ENCODE measurements around the gene MPV17L2. TPM values are rescaled to one million over a fixed set of nuclear protein-coding genes. Genes with fewer than 3 reads are reported as not detected.

MPV17L2 gene
- total RNA-seq, 1 experiment from 2014 or later: 13.3 TPM

DNA sequence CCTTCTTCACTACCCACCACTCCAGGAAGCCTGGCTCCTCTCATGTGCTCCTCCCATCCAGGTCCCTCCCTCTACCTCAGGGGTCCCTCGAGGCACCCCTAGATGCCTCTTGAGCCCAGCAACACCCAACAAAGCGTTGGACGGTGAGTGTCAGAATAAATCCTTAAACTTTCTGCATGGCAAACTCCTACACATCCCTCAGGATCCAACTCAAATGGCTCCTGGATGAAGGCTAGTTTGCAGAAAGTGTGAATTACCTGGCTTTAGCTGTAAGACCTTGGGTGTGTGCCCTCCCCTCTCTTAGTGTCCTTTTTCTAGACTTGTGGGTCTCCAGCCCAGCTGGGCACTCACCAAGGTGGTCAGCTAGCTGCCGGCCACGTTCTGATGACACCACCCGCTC is 5.4 kb downstream of the MPV17L2 start:
- no peaks in the 10 kb centered on the region for H3K27me3 ChIP-seq (ENCODE audit: control insufficient read depth, insufficient read depth, low read length)
- in situ Hi-C loops (cut with HindIII; ENCODE audit: low pct_unique_long_range_greater_than_20kb, low sequenced_read_pairs) (no loop called here), intact Hi-C loops (cut with micrococcal nuclease; ENCODE audit: unreplicated experiment) (no loop called here)
- ATAC-seq (no peak), DNase-seq (ENCODE audit: low read depth, low spot score) (no peak)
- CTCF ChIA-PET: no interaction called here
- POLR2A ChIA-PET: no interaction called here
- no peaks in the 10 kb centered on the region for H3K9me3 ChIP-seq (ENCODE audit: control insufficient read depth, insufficient read depth, low read depth, low read length)
- TF ChIP-seq POLR2AphosphoS5 (IDR thresholded peaks at IDR 0.05; ENCODE audit: low read depth, low read length) (no peak), REST (IDR thresholded peaks at IDR 0.05; ENCODE audit: insufficient read depth in 1 of 2, low read depth in 2 of 2, low read length in 1 of 2) (no peak), SIN3A (IDR thresholded peaks at IDR 0.05; ENCODE audit: borderline replicate concordance, insufficient read depth, low read depth, low read length) (no peak), TCF7L2 (IDR thresholded peaks at IDR 0.05; ENCODE audit: low read depth, low read length) (no peak)
- TF ChIP-seq, protein P1, sequence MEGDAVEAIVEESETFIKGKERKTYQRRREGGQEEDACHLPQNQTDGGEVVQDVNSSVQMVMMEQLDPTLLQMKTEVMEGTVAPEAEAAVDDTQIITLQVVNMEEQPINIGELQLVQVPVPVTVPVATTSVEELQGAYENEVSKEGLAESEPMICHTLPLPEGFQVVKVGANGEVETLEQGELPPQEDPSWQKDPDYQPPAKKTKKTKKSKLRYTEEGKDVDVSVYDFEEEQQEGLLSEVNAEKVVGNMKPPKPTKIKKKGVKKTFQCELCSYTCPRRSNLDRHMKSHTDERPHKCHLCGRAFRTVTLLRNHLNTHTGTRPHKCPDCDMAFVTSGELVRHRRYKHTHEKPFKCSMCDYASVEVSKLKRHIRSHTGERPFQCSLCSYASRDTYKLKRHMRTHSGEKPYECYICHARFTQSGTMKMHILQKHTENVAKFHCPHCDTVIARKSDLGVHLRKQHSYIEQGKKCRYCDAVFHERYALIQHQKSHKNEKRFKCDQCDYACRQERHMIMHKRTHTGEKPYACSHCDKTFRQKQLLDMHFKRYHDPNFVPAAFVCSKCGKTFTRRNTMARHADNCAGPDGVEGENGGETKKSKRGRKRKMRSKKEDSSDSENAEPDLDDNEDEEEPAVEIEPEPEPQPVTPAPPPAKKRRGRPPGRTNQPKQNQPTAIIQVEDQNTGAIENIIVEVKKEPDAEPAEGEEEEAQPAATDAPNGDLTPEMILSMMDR (IDR thresholded peaks at IDR 0.05): no peak
- H3K36me3 ChIP-seq (ENCODE audit: control insufficient read depth, insufficient read depth, low read length): no peaks in the 10 kb centered on the region; the same call in 1 of the 2 replicates
- H3K4me1 ChIP-seq (ENCODE audit: control insufficient read depth, insufficient read depth, low read length): 0 out of 2 replicates have a peak, but pooled peaks cover 2% of the 10 kb centered on the region
- no TSS peak for BruUV-seq (replicated peaks)
- no peak overlapping the region for H3K4me3 ChIP-seq (ENCODE audit: low read depth in 2 of 2, low read length in 2 of 2)
- H3K27ac ChIP-seq (ENCODE audit: low read length): no peak overlapping the region

DNA sequence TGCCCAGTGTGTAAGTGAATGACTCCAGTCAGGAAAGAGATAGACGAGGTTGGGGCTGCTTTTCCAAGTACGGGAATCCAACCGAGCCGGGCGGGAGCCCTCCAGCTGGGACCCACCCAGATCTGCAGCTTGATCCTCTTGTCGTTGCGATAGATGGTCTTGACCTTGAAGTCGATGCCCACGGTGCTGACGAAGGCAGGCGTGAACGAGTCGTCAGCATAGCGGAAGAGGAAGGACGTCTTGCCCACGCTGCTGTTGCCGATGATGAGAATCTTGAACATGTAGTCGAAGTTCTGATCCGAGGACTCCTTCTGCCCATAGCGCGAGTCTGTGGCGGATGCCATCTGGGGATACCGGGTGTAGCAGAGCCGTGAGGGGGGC is 9.4 kb downstream of the MPV17L2 start:
- ChIA-PET POLR2A (no interaction called here), CTCF (interaction anchor here (0.6 kb wide), 2 partner anchors 15 to 50 kb away, joined by 3 to 5 read pairs; no protein-coding TSS in a partner anchor)
- intact Hi-C loops (cut with micrococcal nuclease; ENCODE audit: unreplicated experiment): no loop called here
- Histone ChIP-seq H3K4me1 (ENCODE audit: control insufficient read depth, insufficient read depth, low read length) (peaks cover 3% of the 10 kb centered on the region; the same call in 1 of the 2 replicates), H3K27ac (ENCODE audit: low read length) (no peak overlapping the region), H3K9me3 (ENCODE audit: control insufficient read depth, insufficient read depth, low read depth, low read length) (no peaks in the 10 kb centered on the region), H3K36me3 (ENCODE audit: control insufficient read depth, insufficient read depth, low read length) (no peaks in the 10 kb centered on the region; the same call in 1 of the 2 replicates), H3K4me3 (ENCODE audit: low read depth in 2 of 2, low read length in 2 of 2) (no peak overlapping the region; a peak in 1 of 4 replicates), H3K27me3 (ENCODE audit: control insufficient read depth, insufficient read depth, low read length) (no peaks in the 10 kb centered on the region)
- in situ Hi-C loops (cut with HindIII; ENCODE audit: low pct_unique_long_range_greater_than_20kb, low sequenced_read_pairs): no loop called here
- no peak for ATAC-seq
- no peak for DNase-seq (ENCODE audit: low read depth, low spot score)
- TF ChIP-seq TCF7L2 (IDR thresholded peaks at IDR 0.05; ENCODE audit: low read depth, low read length) (no peak), REST (IDR thresholded peaks at IDR 0.05; ENCODE audit: insufficient read depth in 1 of 2, low read depth in 2 of 2, low read length in 1 of 2) (no peak), SIN3A (IDR thresholded peaks at IDR 0.05; ENCODE audit: borderline replicate concordance, insufficient read depth, low read depth, low read length) (no peak), POLR2AphosphoS5 (IDR thresholded peaks at IDR 0.05; ENCODE audit: low read depth, low read length) (no peak)
- TF ChIP-seq, protein P1 (IDR thresholded peaks at IDR 0.05): no peak
- BruUV-seq (replicated peaks): no TSS peak
